GM19193 (cell line): ENCODE data around the gene NOL7.

Source experiments
- POLR2A ChIP-seq: IDR thresholded peaks from 4 replicates; pipeline ENCODE4 v1.6.1; 2011; ENCODE audit not compliant: insufficient read depth, insufficient read length; ENCODE audit errors: extremely low read depth

Gene NOL7

DNA sequence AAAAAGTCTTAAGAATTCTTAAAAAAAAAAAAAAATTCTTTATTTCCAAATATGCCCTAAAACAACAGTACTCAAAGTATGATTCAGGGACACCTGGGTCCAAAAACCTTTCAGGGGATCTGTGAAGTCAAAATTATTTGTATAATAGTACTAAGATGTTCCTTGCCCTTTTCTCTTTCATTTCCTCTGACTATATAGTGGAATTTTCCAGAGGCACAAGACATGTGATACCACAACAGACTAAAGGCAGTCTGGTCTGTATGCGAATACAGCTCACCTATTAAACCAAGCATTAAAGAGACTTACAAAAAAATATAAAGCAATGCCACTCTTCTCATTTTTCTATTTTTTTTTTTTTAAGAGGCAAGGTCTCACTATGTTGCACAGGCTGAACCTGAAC is 15.4 kb downstream of the NOL7 start:
- no peak for TF ChIP-seq POLR2A

DNA sequence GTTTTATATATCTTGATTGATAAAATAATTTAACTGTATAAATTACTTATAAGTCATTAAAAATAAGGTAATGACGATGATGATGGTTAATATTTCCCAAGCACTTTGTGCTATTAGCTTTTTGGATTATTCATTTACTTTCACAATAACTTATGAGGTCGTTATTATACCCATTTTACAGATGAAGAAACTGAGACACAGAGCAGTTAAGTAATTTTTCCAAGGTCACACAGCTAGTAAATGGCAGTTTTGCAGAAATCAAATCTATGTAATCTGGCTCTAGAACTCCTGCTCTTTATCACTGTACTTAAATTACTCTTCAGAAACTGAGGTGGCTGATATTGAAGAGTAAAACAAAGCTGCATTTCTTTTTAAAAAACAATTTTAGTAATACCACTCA is 18.2 kb downstream of the NOL7 start:
- no peak for TF ChIP-seq POLR2A

DNA sequence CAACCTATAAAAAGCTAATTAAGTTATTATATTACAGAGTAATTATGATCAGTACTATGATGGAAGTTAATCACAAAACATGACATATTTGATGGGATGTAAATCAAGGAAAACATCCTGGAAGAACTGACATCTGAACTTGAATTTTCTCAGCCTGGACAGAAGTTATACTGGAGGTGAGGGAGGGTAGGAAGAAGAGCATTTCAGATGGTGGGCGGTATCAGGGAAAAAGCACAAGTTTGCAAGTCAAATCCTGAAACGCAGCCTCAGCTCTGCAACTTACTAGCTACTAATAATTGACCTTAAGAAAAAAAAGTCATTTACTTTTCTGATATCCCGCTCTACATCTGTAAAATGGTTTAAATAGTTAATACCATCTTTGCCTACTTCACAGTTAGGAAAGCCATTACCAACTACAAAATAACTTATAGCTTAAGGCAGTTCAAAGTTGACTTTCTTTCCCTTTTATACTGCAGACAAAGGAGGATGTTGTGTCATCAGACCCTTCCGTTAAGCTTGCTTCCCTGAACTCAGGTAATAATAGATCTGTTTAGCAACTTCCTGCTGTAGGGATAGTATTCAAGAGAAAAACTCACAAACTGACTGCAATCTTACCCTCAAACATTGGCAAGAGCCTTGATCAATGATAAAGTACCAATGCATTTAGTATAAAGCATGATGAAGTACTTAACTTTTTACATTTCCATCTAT is 21.0 kb downstream of the NOL7 start:
- no peak for TF ChIP-seq POLR2A

DNA sequence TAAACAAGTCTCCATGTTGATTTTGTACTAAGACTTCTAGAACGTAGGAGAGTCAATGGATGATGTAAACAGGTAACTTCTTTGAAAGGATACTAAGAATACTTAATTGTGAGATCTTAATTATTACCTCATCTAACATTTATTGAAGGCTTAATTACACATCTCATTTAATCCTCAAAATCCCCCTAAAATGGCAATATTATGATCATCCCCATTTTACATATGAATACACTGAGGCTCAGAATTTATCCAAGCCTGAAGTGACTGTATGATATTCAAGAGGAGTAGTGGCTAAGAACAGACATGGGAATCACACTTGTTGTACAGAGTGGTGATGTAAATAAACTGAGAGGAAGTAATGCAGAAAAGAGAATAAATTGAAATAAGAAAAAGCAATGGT is 22.9 kb downstream of the NOL7 start:
- TF ChIP-seq POLR2A, result no peak

DNA sequence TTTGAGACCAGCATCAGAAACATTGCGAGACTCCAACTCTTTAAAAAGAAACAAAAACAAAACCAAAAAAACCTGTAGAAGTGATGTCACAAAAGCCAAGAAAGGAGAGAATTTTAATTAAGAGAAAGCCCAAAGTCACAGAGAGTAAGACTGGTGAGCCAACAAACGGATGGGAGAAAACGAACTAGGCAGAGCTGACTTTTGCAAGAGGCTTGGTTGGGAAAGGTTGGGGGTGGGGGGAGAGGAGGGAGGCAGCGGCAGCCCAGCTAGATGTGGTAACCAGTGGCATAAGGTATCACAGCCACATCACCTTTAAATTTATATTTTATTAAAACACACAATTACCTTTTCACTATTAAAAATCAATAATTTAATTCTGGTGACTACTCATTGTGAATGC is 23.5 kb downstream of the NOL7 start:
- no peak for TF ChIP-seq POLR2A

DNA sequence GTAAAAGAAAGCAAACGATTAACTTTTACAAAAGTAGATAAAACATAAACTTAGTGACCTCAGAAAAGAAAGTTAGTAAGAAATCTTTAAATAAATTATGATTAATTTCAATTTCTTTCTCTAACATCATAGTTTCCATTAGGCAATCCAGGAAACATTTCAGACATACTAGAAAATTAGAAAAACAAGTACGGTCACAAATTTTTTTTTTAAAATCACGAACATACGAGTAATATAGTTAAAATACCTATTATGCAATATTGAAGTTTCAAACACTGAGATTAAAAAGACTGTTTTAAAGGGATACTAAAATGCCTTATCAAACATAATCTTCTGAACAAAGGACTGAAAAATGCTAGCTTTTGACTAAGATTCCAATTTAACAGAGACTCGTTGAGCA is 26.2 kb downstream of the NOL7 start:
- no peak for TF ChIP-seq POLR2A

DNA sequence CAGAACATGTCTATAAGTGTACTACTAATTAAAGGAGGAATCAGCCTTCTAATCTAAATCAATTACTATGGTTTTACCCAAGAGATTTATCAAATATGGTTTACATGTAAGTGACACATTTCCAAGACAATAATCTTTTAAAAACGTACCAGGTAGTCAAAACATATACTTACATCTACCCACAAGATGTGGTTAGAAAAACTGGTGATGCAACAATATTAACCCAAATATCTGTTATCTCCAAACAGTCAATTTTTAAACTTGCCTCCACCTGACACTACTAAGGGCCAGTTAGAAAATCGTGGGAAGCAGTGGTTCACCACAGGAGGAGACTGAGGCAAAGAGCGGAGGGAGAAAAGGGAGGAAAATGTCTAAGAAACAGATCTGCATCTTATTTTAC is 28.0 kb downstream of the NOL7 start:
- no peak for TF ChIP-seq POLR2A

DNA sequence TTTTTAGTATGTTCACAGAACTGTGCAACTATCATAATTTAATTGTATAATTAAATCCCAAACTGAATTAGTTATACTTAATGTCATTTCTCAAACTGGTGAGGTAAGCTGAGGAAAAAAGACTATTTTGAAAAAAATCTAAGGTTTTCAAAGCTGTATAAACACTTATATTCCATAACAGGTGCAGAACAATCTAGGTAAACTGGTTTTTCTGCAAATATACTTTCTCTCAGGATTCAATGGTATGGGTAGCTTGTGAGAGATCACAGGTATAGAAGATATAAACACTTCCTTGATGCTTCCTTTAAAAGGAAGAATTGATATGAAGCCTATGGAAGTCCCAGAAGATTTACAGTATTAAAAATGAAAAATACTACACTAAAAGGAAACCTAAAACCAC is 33.7 kb downstream of the NOL7 start:
- TF ChIP-seq POLR2A, result no peak

DNA sequence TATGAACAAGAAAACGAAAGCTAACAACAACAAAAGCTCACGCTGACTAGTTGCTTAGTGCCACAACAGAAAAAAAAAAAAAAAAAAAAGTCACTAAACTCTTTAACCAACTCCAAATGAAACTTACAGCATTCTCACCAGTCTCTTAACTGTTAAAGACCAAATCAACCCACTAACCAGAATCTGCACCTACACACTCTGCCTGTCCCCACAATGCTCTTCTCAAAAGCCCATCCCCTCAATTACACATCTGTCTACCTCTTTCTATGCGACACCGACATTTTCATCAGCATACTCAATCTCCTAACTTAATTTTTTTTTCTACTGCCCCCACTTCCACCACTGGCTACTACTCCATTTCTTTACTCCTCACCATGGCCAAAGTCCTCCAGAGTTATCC is 34.3 kb downstream of the NOL7 start:
- no peak for TF ChIP-seq POLR2A

DNA sequence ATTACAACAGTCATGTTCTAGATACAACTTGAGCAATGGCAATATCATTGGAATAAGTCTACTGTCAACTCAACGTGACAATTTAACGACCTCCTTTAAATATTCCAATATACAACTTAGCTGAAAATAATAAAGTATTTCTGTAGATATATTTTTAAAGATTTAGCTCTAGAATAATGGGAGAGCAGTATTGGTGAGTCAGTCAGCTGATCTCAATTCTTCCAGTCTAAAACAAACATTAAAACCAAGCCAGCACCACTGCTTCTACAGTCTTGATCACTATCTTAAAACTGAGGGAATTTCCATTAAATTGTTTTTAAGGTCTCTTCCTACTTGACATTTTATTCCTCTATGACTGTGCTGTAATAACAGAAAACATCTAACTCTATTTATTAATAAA is 38.2 kb downstream of the NOL7 start:
- no peak for TF ChIP-seq POLR2A

DNA sequence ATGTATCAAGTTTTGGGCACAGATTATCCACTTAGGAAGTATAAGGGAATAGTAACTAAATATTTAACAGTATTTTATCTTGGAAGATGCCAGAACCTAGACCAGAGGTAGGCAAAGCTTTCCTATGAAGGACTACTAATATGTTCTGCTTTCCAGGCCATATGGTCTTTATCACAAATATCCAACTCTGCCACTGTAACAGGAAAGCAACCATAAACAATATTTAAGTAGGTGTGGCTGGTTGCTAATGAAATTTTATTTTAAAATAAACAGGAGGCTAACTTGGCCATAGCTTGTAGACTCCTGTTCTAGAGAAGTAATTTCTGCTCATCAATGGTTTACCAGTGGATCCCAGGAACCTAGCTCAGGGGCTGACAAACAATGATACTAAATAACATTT is 39.4 kb downstream of the NOL7 start:
- TF ChIP-seq POLR2A, result no peak

DNA sequence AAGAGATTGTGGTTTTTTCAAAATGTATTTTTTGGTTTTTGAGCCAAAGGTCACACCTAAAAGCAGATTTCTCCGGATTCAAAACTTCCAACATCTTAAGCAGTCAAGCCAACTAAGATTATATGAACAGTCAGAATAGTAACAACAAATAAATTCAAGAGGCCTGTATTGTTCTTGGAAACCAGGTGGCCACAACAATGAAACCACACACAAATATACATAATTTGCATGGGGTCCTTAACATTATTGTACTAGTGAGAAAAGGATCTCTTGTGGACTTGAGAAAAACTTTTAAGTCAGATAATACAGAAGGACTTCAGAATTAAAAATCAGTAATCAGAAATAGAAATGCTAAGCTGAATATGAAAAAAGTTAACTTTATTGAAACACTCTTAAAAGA is 40.6 kb downstream of the NOL7 start:
- TF ChIP-seq POLR2A, result no peak

DNA sequence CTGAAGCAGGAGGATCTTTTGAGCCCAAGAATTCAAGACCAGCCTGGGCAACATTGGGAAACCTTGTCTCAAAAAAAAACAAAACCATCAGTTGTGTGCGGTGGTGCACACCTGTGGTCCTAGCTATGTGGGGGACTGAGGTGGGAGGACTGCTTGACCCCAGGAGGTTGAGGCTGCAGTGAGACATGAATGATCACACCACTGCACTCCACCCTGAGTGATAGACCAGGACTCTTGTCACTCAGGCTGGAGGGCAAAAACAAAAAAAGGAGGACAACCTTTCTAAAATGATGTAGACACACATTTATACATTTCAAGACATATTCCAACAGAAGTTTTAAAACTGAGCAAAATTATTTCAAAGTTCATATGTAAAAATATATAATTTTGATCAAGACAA is 45.1 kb downstream of the NOL7 start:
- TF ChIP-seq POLR2A, result no peak

DNA sequence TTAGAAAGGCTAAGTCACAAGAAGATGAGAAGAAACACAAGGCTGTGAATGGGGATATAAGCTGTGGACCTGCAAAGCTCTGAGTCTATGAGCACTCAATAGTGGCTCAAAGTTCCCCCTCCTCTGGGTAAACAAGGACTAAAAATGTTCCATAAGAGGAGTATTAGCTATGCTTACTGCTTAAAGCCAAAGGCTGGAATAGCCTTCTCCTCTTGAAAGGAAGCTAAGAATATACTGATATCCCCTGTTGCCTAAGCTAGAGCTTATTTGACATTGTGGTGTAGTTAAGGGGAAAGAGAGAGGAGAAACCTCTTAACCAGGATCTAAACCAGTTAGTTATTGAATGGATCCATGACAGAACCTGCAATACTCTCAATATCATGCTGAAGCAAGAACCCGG is 45.8 kb downstream of the NOL7 start:
- TF ChIP-seq POLR2A, result no peak

DNA sequence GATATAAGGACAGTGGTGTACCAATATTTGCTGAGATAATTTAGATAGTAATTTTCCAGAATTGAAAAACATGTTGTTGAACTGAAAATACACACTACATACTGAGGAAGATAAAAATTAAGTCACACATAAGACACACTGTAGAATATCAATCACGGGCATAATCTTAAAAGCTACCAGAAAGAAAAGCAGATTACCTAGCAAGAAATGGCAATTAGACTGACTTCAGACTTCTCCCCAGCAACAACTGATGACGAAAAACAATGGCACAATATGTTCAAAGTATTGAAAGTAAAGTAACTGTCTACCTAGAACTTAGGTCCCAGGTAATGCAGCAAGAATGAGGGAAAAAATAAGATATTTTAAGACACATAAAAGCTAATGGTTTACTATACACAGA is 46.5 kb downstream of the NOL7 start:
- TF ChIP-seq POLR2A, result no peak

DNA sequence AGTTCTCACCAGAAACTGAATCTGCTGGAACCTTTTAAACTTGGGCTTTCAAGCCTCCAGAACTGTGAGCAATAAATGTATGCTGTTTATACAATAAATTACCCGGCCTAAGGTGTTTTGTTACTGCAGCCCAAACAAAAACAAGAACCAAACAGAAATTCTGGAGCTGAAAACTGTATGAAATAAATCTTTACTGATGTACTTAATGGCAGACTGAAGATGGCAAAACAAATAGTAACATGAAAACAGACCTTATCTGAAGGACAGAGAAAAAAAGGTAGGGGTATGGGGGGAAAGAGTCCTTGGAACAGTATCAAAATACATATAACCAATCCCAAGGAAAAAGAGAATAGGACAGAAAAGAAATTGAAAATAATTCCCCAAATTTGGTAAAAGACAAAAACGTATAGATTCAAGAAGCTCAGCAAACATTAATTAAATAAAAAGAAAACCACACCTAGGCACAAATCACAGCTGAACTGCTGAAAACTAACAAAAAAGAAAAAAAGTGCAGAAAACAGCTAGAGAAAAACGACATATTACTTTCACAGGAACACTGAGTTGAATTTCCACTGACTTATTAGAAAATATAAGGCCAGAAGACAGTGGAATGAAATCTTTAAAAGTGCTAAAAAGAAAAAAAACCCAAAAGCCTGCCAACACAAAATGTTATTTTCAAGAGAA is 47.7 kb downstream of the NOL7 start:
- TF ChIP-seq POLR2A, result no peak
